SU-DHL-6 (cell line): Measurements from ENCODE around the gene KLRC4.
"Not testable (repeated sequence)": the region's sequence is repeated elsewhere in the genome, so short reads cannot be mapped to it uniquely, and the experiment has no call there.

Source experiments
- EZH2phosphoT487 ChIP-seq: fragments of 200-600 bp; sonication (generic), shearing (Covaris generic); conservative IDR thresholded peaks from 2 replicates; pipeline ENCODE4 v1.6.1; 2018; ENCODE audit warnings: mild to moderate bottlenecking, antibody characterized with exemption, low read length, moderate library complexity, mixed read lengths
- TF ChIP-seq, protein P1 (sequence below): fragments of 200-600 bp; sonication (generic); IDR thresholded peaks from one replicate; pipeline ENCODE4 v1.5.1; 2017; ENCODE audit warnings: antibody characterized with exemption, mild to moderate bottlenecking, low read length, moderate library complexity; ENCODE audit not compliant: insufficient read depth, poor library complexity, severe bottlenecking

DNA sequence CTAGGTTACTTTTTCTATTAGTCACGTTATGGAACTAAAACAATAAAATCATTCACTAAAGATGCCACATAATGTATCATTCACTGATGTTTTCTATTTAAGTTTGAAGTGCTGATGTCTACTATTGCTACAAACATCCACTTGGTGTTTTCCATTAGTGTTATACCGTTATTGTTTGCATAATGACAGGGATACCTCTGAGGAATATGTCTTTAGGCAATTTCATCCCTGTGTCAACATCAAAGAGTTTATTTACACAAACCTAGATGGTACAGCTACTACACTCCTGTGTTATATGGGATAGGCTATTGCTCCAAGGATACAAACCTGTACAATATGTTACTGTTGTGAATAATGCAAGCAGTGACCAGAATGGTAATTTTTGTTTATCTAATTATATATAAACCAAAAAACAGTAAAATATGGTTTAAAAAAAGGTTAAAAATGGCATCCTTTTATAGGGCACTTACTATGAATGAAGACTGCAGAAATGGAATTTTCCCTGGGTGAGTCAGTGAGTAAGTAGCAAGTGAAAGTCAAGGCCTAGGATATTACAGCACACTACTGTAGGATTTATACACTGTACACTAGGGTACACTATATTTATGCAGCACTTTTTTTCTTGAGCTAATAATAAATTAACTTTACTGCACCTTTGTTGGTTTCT, 30.2 kb upstream of the KLRC4 start:
- TF ChIP-seq, protein P1, sequence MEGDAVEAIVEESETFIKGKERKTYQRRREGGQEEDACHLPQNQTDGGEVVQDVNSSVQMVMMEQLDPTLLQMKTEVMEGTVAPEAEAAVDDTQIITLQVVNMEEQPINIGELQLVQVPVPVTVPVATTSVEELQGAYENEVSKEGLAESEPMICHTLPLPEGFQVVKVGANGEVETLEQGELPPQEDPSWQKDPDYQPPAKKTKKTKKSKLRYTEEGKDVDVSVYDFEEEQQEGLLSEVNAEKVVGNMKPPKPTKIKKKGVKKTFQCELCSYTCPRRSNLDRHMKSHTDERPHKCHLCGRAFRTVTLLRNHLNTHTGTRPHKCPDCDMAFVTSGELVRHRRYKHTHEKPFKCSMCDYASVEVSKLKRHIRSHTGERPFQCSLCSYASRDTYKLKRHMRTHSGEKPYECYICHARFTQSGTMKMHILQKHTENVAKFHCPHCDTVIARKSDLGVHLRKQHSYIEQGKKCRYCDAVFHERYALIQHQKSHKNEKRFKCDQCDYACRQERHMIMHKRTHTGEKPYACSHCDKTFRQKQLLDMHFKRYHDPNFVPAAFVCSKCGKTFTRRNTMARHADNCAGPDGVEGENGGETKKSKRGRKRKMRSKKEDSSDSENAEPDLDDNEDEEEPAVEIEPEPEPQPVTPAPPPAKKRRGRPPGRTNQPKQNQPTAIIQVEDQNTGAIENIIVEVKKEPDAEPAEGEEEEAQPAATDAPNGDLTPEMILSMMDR, result not testable (repeated sequence)
- not testable (repeated sequence) for TF ChIP-seq EZH2phosphoT487
